Stimulated activated CD4-positive, alpha-beta T cell treated with anti-CD3 and anti-CD28 coated beads, Interleukin-2, amount 100 ng/mL, for 24 hours (primary cell): ENCODE data around the gene UNC13C.

Experiments used
- DNase-seq, 2 donors: peaks; one replicate each; pipeline ENCODE4 v3.0.0-alpha.2; 2020

Gene UNC13C

DNA sequence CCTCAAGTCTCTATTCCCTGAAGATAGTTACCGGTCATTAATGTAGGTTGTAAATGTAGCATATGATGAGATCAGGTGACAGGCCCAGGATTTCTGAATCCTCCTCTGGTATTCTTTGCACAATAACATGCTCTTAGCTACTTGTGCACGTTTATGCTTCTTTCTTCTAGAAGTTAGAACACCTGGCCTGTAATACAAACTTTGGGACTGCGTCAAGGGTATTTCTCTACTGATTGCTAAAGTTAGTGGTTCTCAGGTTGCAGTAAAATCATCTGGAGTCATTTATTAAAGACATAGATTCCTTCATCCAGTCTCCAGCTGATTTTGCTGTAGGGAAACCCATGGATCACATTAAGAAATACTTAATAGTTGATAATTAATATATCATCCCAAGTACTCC is 48.0 kb downstream of the UNC13C start:
- no peak for DNase-seq

DNA sequence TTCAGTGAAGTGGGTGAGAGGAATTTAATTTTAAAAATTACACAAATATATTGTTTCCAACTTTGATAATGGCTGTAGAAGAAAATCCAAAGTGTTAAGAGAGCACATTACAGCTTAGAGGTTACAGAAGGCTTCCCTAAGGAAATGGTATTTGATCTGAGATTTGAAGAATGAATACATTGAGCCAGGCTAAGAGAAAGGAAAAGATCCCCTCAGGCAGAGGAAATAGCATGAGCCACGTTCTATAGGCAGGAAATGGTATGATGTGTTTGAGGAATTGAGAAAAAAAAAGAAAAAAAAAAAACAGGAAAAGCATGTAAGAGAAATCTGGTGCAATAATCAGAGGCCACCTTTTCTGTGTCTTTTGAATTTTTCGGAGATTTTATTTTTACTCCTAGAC is 48.6 kb downstream of the UNC13C start:
- no peak for DNase-seq

DNA sequence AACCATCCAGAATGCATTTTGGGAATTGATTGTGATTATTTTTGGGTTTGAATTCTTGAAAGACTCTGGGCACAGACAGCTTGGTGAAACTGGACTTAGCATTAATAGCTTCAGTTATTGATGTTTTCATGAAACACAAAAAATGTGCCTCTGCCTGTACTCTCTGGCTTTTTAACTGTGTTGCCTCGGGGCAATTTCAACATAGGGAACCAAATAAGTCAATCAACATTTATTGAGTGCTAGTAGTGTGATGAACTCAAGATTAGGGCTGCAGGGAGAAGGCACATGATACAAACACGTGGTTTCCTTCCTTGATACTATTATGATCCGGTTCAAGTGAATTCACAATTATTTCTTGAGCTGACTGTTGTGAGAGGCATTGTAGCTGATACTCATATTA is 50.8 kb downstream of the UNC13C start:
- no peak for DNase-seq

DNA sequence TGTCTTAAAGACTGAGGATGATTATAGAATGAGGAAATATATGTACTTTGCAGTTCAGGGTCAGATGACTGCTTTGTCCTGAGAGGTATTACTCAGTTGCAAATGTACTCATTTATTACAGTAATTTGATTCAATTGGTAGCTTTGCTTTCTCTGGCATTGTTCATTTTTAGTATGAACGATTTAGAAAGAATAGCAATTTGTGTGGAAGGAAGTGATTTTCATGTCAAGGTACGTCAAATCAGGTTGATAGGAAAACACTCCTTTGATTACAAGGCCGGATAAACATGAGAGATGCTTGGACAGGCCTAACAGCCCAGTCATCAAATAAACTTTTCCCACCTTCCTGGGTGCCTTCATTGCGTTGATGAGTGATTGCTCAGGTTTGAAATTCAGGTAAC is 53.8 kb downstream of the UNC13C start:
- DNase-seq = no peak

DNA sequence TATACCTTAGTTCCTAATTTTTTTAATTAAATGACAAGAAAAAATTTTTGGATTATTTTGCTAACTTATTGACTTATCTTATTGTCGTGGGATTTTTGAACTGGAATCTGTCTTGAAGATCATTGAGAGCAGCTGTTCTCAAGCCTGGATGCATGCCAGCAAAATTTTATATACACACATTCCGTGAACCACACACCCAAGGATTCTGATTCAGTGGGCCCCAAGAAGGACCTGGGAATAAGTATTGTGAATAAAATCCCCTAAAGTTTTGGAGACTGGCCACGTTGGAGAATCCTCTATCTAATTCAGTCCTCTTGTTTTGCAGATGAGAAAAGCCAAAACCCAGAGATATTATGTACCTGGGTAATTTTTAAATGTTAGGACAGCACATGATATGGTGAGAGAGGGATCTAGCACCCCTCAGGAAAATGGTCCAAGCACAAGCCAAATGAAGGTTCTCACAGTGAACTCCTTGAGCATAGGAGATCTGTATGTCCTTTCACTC is 55.2 kb downstream of the UNC13C start:
- no peak for DNase-seq

DNA sequence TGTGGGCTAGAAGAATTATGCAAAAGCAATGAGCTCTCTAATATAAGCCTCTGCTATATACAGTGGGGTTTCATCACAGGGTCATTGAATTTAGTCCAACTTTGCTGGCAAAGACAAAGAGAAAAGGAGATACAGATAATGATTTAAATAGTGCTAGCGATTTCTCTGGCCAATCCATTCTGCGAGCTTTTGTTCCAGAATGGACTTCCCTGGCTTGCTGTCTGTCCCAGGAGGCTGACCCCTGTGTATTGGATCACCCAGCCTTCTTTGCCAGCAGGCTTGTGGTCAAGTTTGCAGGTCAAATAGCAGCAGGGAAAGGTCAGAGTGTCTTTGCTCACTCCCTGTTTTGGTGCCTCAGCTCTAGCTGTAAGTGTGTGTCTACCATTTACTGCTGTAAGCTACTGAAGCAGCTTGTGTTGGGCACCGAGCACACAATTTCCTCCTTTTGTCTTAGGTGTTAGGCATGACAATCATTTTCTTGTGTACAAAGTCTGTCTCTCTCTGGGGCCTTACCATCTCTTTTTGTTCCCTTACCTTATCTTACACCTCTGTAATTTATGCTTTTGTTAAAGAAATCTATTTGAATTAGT is 55.7 kb downstream of the UNC13C start:
- DNase-seq = no peak

DNA sequence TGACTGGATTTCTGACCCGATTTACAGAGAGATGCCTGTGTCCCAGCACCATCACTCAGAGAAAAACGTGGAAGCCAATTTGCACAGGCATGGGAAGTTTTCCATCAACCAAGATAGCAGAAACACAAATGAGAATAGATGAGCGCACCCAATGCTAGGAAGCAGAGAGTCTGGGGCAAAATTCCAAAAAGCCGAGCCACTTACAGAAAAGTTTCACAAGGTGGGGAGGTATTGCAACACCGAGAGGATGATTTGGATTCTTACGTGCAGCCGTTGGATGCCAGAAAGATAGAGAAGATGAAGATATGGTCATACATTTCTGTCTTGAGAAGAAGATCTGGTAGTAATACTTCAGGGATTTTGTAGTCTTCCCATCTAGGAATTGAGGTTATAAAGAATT is 57.4 kb downstream of the UNC13C start:
- no peak for DNase-seq

DNA sequence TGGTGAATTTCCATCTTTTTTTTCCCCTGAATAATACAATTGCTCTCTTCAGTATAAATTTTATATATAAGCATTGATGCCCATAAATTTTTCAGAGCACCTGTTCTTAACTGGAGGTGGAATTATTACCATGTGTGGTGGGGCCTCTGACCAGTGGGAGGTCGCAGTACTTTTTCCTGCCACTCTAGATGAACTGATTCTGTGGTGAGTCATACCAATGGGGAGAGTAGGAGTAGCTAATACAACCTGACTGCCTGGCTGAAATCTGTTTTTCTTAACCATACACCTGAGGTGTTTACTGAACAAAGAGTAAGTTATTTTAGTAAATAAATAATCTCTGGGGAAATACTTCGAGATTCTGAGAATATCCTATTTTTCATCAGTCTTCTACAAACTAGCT is 67.2 kb downstream of the UNC13C start:
- no peak for DNase-seq

DNA sequence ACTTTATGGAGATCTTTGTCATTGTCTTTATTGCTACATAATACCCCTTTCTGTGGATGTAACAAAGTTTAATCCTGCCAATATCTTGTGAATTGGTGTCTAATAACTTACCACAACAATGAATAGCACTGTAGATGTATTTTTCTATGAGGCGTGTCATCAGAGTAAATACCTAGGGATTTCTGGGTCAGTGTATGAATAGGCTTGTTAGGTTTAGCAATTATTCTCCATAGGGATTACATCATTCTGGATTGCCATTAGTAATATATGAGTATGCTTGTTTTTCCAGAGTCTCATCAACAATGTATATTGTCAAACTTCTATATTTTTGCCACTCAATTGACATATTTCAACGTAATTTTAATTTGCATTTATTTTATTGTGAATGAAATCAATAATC is 67.9 kb downstream of the UNC13C start:
- DNase-seq = no peak

DNA sequence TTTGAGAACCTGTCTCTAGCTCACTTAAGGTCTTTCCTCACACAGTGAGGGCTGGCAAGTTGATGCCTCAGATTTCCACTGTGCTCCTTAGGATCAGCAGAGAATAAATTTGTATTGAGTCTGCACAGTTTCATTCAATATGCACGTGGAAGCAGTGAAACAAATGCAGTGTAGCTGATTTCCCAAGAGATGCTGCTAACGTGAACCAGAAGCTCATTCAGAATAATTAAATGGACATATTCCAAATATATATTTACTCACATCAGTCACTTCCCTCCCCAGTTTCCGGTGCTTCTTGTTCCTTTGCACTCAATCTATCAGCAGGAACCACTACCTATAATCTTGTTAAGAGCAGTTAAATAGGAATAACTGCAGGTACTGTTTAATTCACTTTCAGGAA is 86.1 kb downstream of the UNC13C start:
- no peak for DNase-seq

DNA sequence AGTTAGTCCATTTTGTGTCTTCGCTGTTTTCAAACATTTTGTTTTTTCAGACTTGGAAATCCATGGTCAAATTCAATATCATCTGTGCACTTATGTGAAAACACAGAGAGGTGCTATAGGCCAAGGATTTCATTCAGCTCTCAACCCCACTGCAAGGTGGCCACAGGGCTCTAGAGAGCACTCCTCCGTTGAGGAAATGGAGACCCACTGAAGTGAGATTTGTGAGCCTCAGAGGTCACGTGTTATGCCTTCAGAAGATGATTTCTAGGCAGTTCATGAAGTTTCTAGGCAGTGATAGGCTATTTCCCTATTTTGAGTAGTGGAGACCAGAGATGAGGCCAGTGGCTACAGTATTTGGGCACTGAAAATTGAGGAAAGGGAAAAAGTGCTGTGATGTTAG is 88.2 kb downstream of the UNC13C start:
- no peak for DNase-seq

DNA sequence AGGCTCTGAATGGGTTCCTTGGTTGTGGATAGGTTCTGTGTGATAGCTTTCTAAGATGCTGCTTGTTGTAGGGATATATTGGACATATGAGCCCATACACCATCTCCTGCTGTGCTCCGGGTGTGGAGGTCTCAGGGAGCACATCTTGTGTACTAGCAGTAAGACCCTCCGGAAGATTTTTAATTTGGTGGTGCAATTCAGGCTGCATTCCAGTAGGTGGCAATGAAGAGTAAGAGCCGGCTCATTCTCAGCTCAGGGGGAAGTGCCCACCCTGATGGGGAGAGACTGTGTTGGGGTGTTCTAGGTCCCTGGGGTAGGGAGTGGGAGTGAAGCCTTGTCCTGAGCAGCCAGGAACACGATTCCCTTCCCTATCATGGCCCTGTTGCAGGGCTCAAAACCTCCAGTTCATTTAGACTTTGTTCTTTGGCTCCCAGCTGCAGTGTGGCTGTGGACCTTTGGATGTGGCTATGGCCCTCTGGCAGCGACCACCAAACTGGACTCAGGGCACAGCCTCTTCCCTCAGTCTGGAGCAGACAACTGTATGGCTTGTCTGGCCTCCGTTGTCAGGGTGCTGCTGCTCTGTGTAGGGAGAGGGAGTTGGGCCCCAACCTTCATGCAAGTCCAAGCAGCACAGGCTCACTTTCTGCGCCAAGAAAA is 104.7 kb downstream of the UNC13C start:
- peak in 1 of 2 donors; percentile 4 for DNase-seq

DNA sequence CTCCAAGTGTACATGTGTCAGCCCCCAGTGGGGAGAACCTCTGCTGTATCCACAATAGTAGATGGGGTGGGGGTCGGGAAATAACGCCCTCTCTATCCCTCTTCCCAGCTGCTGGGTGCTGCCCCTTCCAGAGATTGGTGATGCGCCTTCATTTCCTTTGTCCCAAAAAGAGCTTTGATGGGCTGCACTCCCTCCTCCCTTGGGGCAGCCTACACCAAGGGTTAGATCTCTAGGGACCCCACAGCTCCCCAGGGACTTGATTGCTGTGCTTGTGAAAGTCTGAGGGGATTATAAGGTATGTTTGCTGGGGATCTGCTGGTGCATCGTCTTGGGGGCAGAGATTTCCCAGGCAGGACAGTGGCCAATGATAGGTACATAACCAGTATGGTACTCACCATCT is 105.3 kb downstream of the UNC13C start:
- DNase-seq = no peak

DNA sequence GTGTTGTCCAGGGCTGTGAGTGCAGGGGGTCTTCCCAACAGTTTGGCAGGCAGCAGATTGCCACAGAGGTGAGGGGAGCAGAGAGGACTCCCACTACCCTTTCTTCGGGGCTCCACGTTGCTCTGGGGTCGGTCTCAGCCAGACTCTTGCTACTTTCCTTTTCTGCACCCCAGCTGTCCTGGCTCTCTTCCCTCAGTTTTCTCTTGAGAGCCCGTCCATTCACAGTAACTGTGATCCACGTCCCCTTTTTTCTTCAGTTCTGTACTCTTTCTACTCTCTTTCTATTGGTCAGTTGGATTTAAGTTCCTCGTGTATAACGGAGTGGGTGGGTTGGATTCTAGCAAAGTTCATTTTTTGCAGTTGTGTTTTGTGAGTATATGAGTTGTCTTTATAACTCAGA is 105.8 kb downstream of the UNC13C start:
- no peak for DNase-seq

DNA sequence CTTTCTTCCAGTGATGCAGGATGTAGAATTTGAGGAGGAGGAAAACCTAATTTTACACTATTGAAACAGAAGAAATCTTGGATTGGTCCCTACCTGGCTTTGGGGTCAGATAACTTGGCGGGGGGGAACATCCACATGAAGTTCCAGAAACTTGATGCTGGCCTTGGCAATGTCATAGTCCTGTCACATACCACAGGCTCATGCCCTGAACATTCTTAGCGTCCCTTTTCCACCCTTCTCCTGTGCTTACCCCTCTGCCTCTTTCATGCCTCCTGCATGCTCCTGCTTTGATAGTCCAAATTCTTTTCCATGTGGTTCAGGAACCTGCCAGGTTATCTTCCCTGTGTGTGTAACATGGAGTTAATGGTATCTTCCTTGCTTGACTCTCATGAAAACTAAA is 110.6 kb downstream of the UNC13C start:
- no peak for DNase-seq

DNA sequence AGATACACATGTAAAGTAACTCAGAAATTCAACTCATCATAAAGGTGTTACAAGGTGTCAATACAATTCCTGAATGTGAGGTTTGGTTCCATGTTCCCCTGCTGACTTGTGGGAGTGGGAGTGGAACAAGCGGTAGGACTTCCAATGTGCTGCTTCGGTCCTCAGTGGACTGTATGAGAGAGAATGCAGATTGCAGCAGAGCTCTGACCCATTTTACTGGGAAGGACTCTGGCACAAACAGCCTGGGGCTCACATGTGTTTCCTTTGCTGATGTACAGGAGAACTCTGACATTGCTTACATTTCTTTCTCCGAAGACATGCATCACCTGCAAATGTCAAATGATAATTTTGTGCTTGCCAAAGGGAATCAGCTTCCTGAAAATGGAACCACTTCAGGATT is 111.5 kb downstream of the UNC13C start:
- DNase-seq = no peak

DNA sequence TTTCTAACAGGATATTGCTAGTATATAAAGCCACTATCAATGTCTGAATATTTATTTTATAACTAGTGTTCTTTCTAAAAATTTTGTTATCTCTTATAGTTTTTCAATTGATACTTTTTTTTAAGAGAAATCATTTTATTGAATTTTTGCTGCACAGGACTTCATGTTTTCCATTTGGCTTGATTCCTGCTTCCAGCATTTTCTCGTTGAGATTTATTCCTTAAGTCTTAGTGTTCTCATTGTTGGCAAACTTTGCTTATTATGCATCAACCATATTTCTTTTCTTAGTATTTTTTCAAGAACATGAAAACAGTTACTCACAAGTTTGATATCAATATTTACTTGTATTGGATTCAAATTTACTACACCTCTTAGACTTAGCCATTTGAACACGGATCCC is 113.4 kb downstream of the UNC13C start:
- DNase-seq = no peak

DNA sequence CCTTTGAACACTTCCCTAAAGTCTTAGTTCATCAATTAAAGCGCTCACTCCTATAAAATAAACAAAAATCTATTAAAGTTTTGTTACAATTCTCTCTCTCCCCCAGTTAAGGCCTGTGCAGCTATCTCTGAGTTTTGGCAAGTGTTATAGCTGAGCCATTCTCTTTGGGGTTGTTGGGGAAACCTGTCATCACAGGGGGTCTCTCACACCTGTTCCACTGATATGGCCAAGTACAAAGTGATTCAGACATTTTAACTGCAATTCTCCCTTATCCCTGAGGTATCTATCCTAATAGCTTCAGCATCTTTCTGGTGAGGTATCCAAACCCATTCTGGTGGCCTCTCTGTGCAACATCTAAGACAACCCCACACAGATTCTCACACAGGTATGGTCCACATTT is 116.4 kb downstream of the UNC13C start:
- DNase-seq = no peak

DNA sequence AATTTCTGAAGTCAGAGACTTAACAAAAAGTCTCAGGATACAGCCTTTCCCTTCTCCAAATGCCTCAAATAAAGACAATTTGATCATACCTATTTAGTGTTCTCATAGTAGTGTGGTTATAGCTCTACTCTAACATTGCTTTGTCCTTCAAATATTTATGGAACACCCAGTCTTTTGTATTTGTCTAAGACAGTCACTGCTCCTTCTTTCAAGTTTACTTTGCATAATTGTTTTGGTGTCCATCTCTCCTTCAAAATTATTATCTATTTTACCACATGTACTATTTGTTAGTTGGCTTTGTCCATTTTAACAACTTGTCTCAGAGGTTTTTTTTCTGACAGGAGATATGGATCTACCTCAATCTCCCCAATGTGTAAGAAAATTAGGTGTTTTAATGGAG is 118.8 kb downstream of the UNC13C start:
- DNase-seq = no peak

DNA sequence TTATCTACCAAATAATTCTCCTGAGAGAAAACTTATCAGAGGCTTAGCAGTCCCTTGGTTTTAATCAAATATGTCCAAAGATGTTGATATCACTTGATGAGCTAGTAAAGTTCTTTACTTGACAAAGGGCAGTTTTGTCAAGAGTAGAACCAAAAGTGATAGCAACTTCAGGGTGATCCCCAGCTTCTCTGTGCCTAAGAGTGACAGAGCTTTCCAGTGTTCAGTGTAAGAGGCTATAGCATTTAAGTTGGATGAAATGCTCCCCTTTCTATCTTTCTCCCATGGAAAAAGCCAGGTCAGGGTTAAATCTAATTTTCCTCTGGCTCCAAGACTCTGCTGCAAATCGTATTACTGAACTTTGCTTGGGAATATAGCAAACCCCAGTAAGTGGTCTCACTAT is 120.8 kb downstream of the UNC13C start:
- DNase-seq = no peak

DNA sequence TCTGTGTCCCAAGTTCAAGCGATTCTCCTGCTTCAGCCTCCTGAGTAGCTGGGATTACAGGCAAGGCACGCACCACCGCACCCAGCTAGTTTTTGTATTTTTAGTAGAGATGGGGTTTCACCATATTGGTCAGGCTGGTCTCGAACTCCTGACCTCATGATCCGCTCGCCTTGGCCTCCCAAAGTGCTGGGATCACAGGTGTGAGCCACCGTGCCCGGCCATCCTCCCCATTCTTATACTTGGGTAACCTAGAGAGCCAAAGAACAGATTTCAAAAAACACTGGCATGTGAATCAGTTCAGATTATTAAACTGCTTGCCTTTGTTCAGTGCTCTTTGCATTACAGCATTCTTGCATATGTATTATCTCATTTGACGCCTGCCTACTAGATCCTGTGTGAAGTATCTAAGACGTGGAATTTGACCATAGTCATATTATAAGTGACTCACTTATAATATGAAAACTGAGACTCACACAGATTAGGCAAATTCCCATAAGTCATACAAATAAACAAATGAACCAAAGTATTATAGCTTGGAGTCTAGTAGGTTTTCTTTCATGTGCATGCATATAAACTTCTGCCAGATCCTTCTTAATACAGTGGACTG is 123.5 kb downstream of the UNC13C start:
- no peak for DNase-seq

DNA sequence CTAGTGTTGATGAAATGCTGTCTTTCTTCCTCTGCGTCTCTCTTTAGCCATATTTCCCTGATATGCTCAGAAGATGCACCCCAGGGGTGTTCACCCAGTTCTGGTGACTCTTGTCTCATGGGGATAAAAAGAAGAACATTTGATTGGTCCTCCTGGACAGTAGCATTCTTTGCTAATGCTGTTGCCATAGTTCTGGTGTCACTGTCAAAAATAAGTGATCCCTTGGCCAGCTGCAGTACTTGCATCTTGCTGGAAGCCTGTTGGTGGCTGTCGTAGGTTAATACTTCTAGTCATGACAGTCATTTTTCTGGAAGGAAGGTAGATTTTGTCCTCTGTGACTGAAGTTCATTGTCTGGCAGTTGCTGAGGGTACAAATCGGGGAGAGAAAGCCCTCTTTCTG is 124.5 kb downstream of the UNC13C start:
- no peak for DNase-seq

DNA sequence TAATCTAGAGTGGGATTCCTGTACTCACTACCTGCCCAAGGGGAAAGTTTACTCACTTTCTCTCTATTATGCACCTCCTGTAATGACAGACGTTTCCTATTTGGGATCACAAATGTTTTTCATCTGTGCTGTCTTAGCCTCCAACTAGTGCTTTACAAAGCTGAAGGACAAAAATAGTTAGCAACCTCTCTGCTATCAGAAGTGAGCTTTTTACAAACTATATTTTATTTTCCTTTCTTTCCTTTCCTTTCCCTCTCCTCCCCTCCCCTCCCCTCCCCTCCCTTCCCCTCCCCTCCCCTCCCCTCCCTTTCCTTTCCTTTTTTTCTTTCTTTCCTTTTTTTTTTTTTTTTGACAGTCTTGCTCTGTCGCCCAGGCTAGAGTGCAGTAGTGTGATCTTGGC is 130.8 kb downstream of the UNC13C start:
- no peak for DNase-seq

DNA sequence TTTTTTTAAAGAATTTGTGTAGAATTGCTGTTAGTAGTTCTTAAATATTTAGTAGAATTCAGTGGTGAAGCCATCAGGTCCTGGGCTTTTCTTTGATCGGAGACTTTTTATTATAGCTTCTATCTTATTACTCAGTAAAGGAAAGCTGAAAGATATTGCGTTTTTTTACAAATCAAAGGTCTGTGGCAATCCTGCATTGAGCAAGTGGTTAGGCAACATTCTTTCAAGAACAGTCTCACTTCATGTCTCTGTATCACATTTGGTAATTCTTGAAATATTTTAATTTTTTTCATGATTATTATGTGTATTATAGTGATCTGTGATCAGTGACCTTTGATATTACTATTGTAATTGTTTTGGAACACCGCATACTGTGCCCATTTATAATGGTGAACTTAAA is 140.8 kb downstream of the UNC13C start:
- no peak for DNase-seq

DNA sequence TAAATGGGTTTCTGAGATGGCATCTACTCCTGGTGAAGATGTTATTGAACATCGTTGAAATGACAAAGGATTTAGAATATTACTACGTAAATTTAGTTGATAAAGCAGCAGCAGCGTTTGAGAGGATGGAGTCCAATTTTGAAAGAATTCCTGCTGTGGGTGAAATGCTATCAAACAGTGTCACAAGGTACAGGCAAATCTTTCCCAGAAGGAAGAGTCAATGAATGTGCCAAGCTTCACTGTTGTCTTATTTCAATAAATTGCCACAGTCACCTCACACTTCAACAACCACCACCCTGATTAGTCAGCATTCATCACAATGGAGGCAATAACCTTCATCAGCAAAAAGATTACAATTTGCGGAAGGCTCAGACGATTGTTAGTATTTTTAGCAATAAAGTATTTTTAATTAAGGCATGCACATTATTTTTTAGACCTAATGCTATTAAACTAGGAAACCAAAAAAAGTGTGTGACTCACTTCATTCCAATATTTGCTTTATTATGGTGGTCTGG is 142.8 kb downstream of the UNC13C start:
- DNase-seq = no peak
